ENCODE data around the gene WDR44.

The WDR44 gene

GRCh38 chrX:118383120-118383519, 37.2 kb downstream of the WDR44 start:
- TF ChIP-seq TAF1 (IDR thresholded peaks at IDR 0.05; ENCODE audit: low read depth) (no peak), REST (IDR thresholded peaks at IDR 0.05; ENCODE audit: low read depth) (no peak), TCF12 (IDR thresholded peaks at IDR 0.05; ENCODE audit: low read depth) (no peak), CREB1 (IDR thresholded peaks at IDR 0.05; ENCODE audit: low read depth) (no peak), NFIC (IDR thresholded peaks at IDR 0.05) (no peak), EGR1 (IDR thresholded peaks at IDR 0.05) (no peak)

GRCh38 chrX:118392716-118393115, 46.8 kb downstream of the WDR44 start:
- no peak for TF ChIP-seq TEAD4 (IDR thresholded peaks at IDR 0.05)
- no peak for TF ChIP-seq ZBTB7A (IDR thresholded peaks at IDR 0.05; ENCODE audit: low read depth)
- no peak for TF ChIP-seq YY1 (IDR thresholded peaks at IDR 0.05; ENCODE audit: low read depth)
- TF ChIP-seq NFIC (IDR thresholded peaks at IDR 0.05), result no peak
- no peak for TF ChIP-seq TAF1 (IDR thresholded peaks at IDR 0.05; ENCODE audit: low read depth)
- no peak for TF ChIP-seq MAX (IDR thresholded peaks at IDR 0.05)
- TF ChIP-seq CREB1 (IDR thresholded peaks at IDR 0.05; ENCODE audit: low read depth), result no peak
- no peak for TF ChIP-seq TCF12 (IDR thresholded peaks at IDR 0.05; ENCODE audit: low read depth)
- TF ChIP-seq EGR1 (IDR thresholded peaks at IDR 0.05), result no peak
- TF ChIP-seq CEBPB (IDR thresholded peaks at IDR 0.05), result no peak
- TF ChIP-seq USF1 (IDR thresholded peaks at IDR 0.05), result no peak
- no peak for TF ChIP-seq REST (IDR thresholded peaks at IDR 0.05; ENCODE audit: low read depth)
- TF ChIP-seq FOXM1 (IDR thresholded peaks at IDR 0.05; ENCODE audit: borderline replicate concordance, low read depth), result no peak
- no peak for TF ChIP-seq EP300 (IDR thresholded peaks at IDR 0.05; ENCODE audit: borderline replicate concordance)
- no peak for TF ChIP-seq RAD21 (IDR thresholded peaks at IDR 0.05; ENCODE audit: low read depth)

GRCh38 chrX:118396113-118396512, 50.2 kb downstream of the WDR44 start:
- TF ChIP-seq ZBTB7A (IDR thresholded peaks at IDR 0.05; ENCODE audit: low read depth) (no peak), TAF1 (IDR thresholded peaks at IDR 0.05; ENCODE audit: low read depth) (no peak), CREB1 (IDR thresholded peaks at IDR 0.05; ENCODE audit: low read depth) (no peak), REST (IDR thresholded peaks at IDR 0.05; ENCODE audit: low read depth) (no peak), NFIC (IDR thresholded peaks at IDR 0.05) (no peak), TCF12 (IDR thresholded peaks at IDR 0.05; ENCODE audit: low read depth) (no peak), USF1 (IDR thresholded peaks at IDR 0.05) (no peak), FOXM1 (IDR thresholded peaks at IDR 0.05; ENCODE audit: borderline replicate concordance, low read depth) (no peak), CEBPB (IDR thresholded peaks at IDR 0.05) (no peak), RAD21 (IDR thresholded peaks at IDR 0.05; ENCODE audit: low read depth) (no peak), TEAD4 (IDR thresholded peaks at IDR 0.05) (no peak)

GRCh38 chrX:118418811-118419251, 72.9 kb downstream of the WDR44 start:
- TF ChIP-seq TEAD4 (IDR thresholded peaks at IDR 0.05), result no peak
- TF ChIP-seq MAX (IDR thresholded peaks at IDR 0.05), result no peak
- no peak for TF ChIP-seq NFIC (IDR thresholded peaks at IDR 0.05)
- TF ChIP-seq EP300 (IDR thresholded peaks at IDR 0.05; ENCODE audit: borderline replicate concordance), result no peak
- no peak for TF ChIP-seq TAF1 (IDR thresholded peaks at IDR 0.05; ENCODE audit: low read depth)
- no peak for TF ChIP-seq FOXM1 (IDR thresholded peaks at IDR 0.05; ENCODE audit: borderline replicate concordance, low read depth)
- no peak for TF ChIP-seq USF1 (IDR thresholded peaks at IDR 0.05)
- no peak for TF ChIP-seq EGR1 (IDR thresholded peaks at IDR 0.05)

All from Ishikawa (cell line).